Activated CD4-positive, alpha-beta T cell treated with anti-CD3 and anti-CD28 coated beads for 48 hours (primary cell): ENCODE data around the gene CRYBG2.

ENCODE experiments used
- DNase-seq: peaks from one replicate; pipeline ENCODE4 v3.0.0-alpha.2; 2020

The CRYBG2 gene

GRCh38 chr1:26370591-26371382 lies 16.9 kb upstream of the CRYBG2 start:
- DNase-seq, result no peak

GRCh38 chr1:26368486-26368885 lies 14.6 kb upstream of the CRYBG2 start:
- no peak for DNase-seq

GRCh38 chr1:26368006-26368405 lies 14.1 kb upstream of the CRYBG2 start:
- no peak for DNase-seq

GRCh38 chr1:26367441-26367840 lies 13.5 kb upstream of the CRYBG2 start:
- DNase-seq, result no peak

GRCh38 chr1:26364956-26365355 lies 11.0 kb upstream of the CRYBG2 start:
- DNase-seq, result no peak

GRCh38 chr1:26363549-26364448 lies 9.9 kb upstream of the CRYBG2 start:
- peak; percentile 91 for DNase-seq

- no peak for DNase-seq
These were observed 8.4 kb upstream of the CRYBG2 start for GRCh38 chr1:26362331-26362730.

GRCh38 chr1:26361605-26362122 lies 7.7 kb upstream of the CRYBG2 start:
- DNase-seq, result no peak

- no peak for DNase-seq
These were observed 7.1 kb upstream of the CRYBG2 start for GRCh38 chr1:26360807-26361604.

GRCh38 chr1:26359981-26360806 lies 6.3 kb upstream of the CRYBG2 start:
- DNase-seq, result peak; percentile 66

- DNase-seq, result peak; percentile 78
These were observed 4.8 kb upstream of the CRYBG2 start for GRCh38 chr1:26358411-26359384.

- DNase-seq, result no peak
These were observed 3.2 kb upstream of the CRYBG2 start for GRCh38 chr1:26357121-26357602.

GRCh38 chr1:26356106-26356505 lies 2.2 kb upstream of the CRYBG2 start:
- DNase-seq, result no peak

GRCh38 chr1:26354972-26355371 lies 1.0 kb upstream of the CRYBG2 start:
- no peak for DNase-seq

- DNase-seq, result no peak
These were observed 595 bp downstream of the CRYBG2 start for GRCh38 chr1:26353210-26353859.

GRCh38 chr1:26352338-26352679 lies 1.6 kb downstream of the CRYBG2 start:
- no peak for DNase-seq

- DNase-seq, result no peak
These were observed 2.2 kb downstream of the CRYBG2 start for GRCh38 chr1:26351590-26352337.

- DNase-seq, result no peak
These were observed 3.0 kb downstream of the CRYBG2 start for GRCh38 chr1:26350701-26351589.
